Peyer's patch (tissue), 4 donors: ENCODE measurements around the gene GMPR2.

Source experiments
- POLR2A ChIP-seq, 2 donors: fragments of 450-650 bp; IDR thresholded peaks; one replicate each; pipeline ENCODE4 v1.5.1; 2017; ENCODE audit warnings: antibody characterized with exemption in 2 of 2, mild to moderate bottlenecking in 2 of 2, moderate library complexity in 2 of 2
- TF ChIP-seq, protein P1 (sequence below), 6 experiments: fragments of 450-650 bp in 4 of 6; fragments of 200-600 bp in 2 of 6; sonication (generic) in 1 of 6; IDR thresholded peaks; one replicate each; pipeline ENCODE4 v1.5.1; 2017 to 2019; ENCODE audit warnings: antibody characterized with exemption in 6 of 6, mild to moderate bottlenecking in 3 of 6, moderate library complexity in 1 of 6

DNA sequence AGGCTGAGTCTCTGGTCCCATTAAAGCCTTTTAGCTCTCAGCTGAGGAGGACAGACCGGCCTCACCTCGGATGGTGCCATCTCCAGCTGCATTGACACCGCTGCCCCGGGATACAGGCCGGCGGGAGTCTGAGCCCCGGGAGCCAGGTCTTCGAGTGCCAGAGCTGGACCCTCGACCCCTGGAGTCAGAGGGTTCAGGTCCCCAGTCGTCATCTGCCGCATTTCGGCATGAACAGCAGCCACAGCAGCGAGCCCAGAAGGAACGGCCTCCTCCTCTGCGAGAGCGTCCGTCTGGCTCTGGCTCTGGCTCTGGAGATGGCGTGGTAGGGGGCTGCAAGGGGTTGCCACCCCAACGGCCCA, 29.2 kb downstream of the GMPR2 start:
- TF ChIP-seq, protein P1, sequence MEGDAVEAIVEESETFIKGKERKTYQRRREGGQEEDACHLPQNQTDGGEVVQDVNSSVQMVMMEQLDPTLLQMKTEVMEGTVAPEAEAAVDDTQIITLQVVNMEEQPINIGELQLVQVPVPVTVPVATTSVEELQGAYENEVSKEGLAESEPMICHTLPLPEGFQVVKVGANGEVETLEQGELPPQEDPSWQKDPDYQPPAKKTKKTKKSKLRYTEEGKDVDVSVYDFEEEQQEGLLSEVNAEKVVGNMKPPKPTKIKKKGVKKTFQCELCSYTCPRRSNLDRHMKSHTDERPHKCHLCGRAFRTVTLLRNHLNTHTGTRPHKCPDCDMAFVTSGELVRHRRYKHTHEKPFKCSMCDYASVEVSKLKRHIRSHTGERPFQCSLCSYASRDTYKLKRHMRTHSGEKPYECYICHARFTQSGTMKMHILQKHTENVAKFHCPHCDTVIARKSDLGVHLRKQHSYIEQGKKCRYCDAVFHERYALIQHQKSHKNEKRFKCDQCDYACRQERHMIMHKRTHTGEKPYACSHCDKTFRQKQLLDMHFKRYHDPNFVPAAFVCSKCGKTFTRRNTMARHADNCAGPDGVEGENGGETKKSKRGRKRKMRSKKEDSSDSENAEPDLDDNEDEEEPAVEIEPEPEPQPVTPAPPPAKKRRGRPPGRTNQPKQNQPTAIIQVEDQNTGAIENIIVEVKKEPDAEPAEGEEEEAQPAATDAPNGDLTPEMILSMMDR (IDR thresholded peaks at IDR 0.05), result no peak
- no peak for TF ChIP-seq POLR2A (IDR thresholded peaks at IDR 0.05)
